Placental pericyte (primary cell): ENCODE measurements around the gene SNN. TPM values are rescaled to one million over a fixed set of nuclear protein-coding genes. Genes with fewer than 3 reads are reported as not detected.

Source experiments
- total RNA-seq: library from RNA; depleted of rRNA; stranded (reverse); fragments of >200 nt; gene quantifications from 2 replicates; pipeline ENCODE4 v1.2.3, GENCODE V29; 2012

SNN gene
- 5.0 and 8.3 TPM in 2 replicates for total RNA-seq

DNA sequence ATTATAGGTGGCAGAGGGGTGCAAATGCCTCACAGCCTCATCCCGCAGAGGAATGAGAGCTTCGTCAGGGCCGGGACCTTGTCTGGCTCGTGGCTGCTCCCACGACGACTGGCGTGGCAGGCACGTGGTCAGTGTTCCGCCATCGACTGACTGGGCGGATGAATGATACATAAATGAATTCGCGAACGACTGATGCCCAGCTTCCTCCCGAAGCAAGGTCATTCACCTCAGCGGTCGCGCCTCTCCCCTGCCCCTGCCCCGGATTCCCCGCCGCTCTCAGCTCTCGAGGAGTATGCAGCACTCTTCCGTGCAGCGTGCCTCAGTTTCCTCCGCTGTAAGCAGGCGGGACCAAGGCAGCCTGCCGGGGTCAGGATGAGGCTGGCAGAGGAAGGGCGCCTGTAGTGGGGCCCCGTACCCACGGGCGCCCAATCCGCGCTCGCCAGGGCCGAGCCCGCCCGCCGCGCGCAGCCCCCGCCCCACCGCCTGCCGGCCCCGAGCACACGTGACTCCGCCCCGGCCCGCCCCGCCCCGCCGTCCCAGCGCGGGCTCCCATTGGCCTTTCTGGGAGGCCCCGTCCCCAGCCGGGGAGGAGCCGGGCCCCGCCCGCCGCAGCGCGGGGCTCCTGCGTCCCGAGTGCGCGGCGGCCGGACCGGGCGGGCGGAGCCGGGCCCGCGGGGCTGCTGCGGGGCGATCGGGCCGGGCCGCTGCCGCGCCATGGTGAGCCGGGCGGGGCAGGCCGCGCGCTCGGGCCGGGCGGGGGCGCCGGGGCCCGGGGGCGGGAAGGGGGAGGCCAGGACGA lies at the start of gene SNN:
TSS of gene SNN (plus strand) at position 632 of the 799 bp plus-strand sequence. CDS start 7,605 bp downstream, outside the sequence.

Other genes starting within 250 kb of the SNN start
- 57.3 and 86.7 TPM in 2 replicates for gene LITAF, start 81.5 kb upstream of the SNN start, total RNA-seq
- gene TXNDC11, start 74.4 kb downstream of the SNN start, total RNA-seq: 47.0 and 61.5 TPM in 2 replicates
- 34.6 and 58.9 TPM in 2 replicates for gene ZC3H7A, start 128.8 kb downstream of the SNN start, total RNA-seq
- 125 and 167 TPM in 2 replicates for gene RSL1D1, start 183.1 kb downstream of the SNN start, total RNA-seq
- gene GSPT1, start 247.5 kb downstream of the SNN start, total RNA-seq: 111 and 153 TPM in 2 replicates